Stomach smooth muscle (tissue), 2 donors: ENCODE data around the gene SYNPO.

Source experiments
- H3K27ac ChIP-seq: one replicate; pipeline ENCODE4 v1.7.0; 2013; ENCODE audit warnings: mild to moderate bottlenecking, low read length, inconsistent platforms
- H3K27me3 ChIP-seq, 2 donors: one replicate each; pipeline ENCODE4 v1.7.0; 2013; ENCODE audit warnings: low read length in 2 of 2; ENCODE audit not compliant: insufficient read depth in 2 of 2, control insufficient read depth in 1 of 2
- H3K36me3 ChIP-seq, 2 donors: one replicate each; pipeline ENCODE4 v1.7.0; 2013; ENCODE audit warnings: low read length in 2 of 2; ENCODE audit not compliant: control insufficient read depth in 2 of 2, insufficient read depth in 2 of 2
- H3K4me1 ChIP-seq: one replicate; pipeline ENCODE4 v1.7.0; 2013; ENCODE audit warnings: low read length; ENCODE audit not compliant: control insufficient read depth, insufficient read depth
- H3K4me3 ChIP-seq, 2 donors: one replicate each; pipeline ENCODE4 v1.7.0; 2013; ENCODE audit warnings: low read length in 2 of 2
- H3K9ac ChIP-seq, 2 donors: one replicate each; pipeline ENCODE4 v1.7.0; 2013; ENCODE audit warnings: low read length in 2 of 2, mild to moderate bottlenecking in 1 of 2
- H3K9me3 ChIP-seq, 2 donors: one replicate each; pipeline ENCODE4 v1.7.0; 2013; ENCODE audit warnings: low read length in 2 of 2; ENCODE audit not compliant: control insufficient read depth in 2 of 2
- donor health status: healthy.
- donor health status: Pancreatic carcinoma.

SYNPO gene

DNA sequence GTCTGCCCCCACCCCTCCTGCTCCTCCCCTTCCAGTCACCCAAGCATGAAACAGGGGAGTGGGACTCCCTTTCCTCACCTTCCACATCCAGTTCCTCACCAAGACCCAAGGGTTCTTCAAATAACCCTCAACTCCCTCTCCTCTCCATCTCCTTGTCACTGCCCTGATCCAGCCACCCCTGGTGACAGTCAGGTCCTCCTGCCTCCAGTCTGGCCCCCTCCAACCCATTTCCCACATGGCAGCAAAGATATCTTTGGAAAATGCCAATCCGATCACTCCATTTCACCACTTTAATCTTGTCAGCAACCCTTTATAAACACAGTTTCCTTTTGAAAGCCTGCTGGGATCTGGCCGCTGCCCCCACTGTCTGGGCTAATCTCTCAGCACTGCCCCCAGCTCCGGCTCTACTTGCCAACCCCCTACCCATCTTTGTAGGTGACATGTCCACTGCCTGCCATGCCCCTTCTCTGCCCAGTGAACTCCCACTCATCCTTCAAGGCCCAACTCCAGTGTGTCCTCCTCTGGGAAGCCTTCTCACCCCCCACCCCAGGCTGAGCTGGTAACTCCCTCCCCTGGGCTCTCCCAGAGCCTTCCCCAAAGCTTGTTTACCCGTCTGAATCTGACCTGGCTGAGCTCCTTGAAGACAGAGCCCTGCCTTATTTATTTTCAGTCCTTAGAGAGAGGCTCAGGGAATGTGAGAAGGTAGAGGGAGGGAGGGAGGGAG lies 19.8 kb downstream of the SYNPO start:
- no peak overlapping the region for H3K4me3 ChIP-seq
- peak overlapping the region; percentile 18 for H3K27ac ChIP-seq
- H3K9ac ChIP-seq = no peak overlapping the region
- H3K9me3 ChIP-seq = no peaks in the 10 kb centered on the region
- no peaks in the 10 kb centered on the region for H3K36me3 ChIP-seq
- no peaks in the 10 kb centered on the region for H3K27me3 ChIP-seq
- peaks cover 43% of the 10 kb centered on the region for H3K4me1 ChIP-seq

DNA sequence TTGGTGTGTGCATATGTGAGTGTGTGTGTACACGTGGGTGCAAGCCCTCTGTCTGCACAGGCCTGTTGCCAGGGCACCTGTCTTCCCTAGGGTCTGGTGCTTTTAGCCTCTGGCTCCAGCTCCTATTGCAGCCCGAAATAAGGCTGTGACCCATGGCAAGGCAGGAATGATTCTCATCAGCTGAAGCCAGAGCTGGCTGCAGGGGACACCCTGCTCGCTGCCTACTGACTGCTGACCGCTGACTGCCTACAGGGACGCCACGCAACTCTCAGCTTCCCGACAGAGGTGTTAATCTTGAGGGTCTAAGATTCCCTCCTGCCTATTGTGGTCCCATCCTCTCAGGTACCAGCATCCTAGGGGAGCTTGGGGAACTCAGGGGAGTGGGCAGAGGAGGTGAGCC lies 20.6 kb downstream of the SYNPO start, which contains the start of gene MYOZ3:
Gene MYOZ3, plus strand, starts transcription at position 166 of the 400 bp plus-strand sequence. CDS start 1,691 bp downstream, outside the sequence.
- Histone ChIP-seq H3K27ac (peak within 1 kb of the TSS; percentile 18), H3K36me3 (no peaks in the 10 kb centered on the region), H3K9ac (peak within 1 kb of the TSS in 1 of 2 donors; percentile 51)

DNA sequence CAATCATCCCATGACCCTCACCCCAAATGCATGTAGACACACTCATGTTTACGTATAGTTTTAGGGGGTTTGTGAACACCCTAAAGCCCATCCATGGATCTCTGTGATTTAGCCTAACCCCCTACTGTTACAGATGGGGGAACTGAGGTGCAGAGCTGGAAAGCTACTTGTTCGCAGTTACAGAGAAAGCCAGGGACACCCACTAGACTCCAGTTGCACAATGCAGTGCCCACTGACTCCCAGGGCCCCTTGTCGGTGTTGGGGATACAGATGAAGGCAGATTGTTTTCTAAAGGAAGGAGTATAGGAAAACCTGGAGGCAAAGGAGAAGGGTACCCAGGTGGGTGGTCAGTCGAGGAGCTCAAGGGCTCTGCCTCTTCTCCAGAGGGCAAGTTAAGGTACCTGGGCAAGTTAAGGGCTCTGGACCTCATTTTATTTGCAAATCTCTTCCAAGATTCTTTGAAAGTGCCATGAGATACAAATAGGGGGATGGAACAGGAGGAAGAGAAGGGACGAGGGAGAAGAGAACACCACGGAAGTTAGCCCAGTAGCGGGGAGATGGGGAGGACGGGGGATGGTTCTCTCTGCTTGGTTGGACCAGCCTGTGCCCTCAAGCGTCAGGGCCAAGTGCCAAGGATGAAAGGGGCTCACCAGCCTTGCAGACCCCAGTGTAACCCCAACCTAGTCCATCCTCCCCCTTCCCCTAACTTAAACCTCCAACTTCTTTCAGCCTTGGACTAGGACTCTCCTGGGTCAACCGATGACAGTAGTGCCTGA lies 21.5 kb downstream of the SYNPO start:
- no peaks in the 10 kb centered on the region for H3K27me3 ChIP-seq
- no peak overlapping the region for H3K27ac ChIP-seq
- no peaks in the 10 kb centered on the region for H3K36me3 ChIP-seq
- no peaks in the 10 kb centered on the region for H3K9me3 ChIP-seq
- no peak overlapping the region for H3K4me3 ChIP-seq
- peaks cover 34% of the 10 kb centered on the region for H3K4me1 ChIP-seq
- H3K9ac ChIP-seq = no peak overlapping the region

More for the DNA sequence above, 20.6 kb downstream of the SYNPO start, which contains the start of gene MYOZ3:
- Histone ChIP-seq H3K9me3 (no peaks in the 10 kb centered on the region), H3K27me3 (no peaks in the 10 kb centered on the region), H3K4me1 (peaks cover 40% of the 10 kb centered on the region), H3K4me3 (peak within 1 kb of the TSS in 1 of 2 donors; percentile 3)

DNA sequence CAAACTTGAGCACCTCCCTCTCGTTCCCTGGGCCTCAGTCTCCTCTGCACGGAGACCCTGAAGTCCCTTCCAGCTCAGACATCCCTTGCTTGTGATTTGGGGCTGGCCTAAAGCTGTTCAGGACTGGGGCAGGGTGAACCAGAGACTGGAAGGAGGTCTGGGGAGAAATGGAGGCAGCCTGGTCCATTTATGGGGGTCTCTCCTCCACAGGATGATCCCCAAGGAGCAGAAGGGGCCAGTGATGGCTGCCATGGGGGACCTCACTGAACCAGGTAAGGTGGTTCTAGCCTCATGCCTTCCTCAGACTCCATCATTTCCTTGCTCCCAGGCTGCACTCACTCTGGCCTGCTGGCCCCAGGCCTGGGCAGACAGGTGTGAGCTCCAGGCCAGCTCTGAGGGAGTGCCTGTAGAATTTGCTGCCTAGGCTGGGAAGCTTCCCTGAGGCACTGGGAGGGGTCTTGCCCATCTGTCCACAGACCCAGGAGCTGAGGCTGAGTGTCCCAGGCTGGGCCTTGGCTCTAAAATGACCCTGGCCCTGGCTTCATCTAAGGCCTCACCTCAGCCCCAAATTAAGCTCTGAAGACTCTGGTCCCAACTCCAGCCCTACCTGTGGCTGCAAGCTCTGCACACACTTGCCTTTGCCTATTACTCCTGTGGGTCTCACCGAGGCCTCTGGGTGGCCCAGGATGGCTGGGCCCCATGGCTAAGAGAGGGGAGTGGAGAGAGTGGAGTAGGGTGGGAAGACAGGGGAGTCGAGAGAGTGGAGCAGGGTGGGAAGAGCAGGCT lies 22.5 kb downstream of the SYNPO start:
- Histone ChIP-seq H3K36me3 (no peaks in the 10 kb centered on the region), H3K4me1 (peaks cover 25% of the 10 kb centered on the region)

DNA sequence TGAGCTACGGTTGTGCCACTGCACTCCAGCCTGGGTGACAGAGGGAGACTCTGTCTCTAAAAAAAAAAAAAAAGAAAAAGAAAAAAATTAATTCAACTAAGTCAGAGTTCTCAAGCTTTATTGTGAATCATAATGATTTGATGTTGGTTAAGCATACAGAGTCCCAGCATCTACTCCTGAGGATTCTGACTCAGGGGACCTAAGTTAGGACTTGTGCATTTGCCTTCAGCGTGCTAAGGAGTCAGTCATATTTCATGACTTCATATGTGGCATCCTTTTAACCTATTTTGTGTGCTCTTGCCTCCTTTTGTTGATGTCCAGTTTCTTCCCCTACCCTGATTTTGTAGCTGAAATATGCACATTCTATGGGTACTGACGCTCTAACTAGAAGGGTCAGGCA lies 23.5 kb downstream of the SYNPO start:
- H3K9me3 ChIP-seq = no peaks in the 10 kb centered on the region
- no peaks in the 10 kb centered on the region for H3K36me3 ChIP-seq
- no peaks in the 10 kb centered on the region for H3K27me3 ChIP-seq
- H3K9ac ChIP-seq = no peak overlapping the region
- H3K4me3 ChIP-seq = no peak overlapping the region
- no peak overlapping the region for H3K27ac ChIP-seq
- H3K4me1 ChIP-seq = peaks cover 15% of the 10 kb centered on the region

More for the DNA sequence above, 22.5 kb downstream of the SYNPO start:
- Histone ChIP-seq H3K27ac (no peak overlapping the region), H3K9me3 (no peaks in the 10 kb centered on the region), H3K4me3 (no peak overlapping the region), H3K9ac (no peak overlapping the region), H3K27me3 (no peaks in the 10 kb centered on the region)

DNA sequence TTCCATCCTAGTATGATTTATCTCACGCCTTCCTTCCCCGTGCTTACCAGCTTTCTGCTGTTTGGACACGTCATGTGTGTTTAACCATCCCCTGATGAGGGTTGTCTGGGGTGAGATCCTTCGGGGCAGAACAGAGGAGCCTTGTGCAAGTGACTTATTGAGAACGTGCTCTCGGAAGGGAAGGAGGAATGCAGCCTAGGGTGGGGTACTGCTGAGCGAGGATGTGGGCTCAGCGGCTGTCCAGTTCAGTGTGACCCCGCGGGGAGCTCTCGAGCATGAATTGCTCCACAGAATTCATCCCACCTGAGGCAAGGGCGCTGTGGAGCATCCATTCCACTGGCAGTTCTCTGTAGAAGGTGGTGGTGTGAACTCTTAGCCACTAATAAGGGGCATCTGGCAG lies 24.6 kb downstream of the SYNPO start:
- Histone ChIP-seq H3K9me3 (no peaks in the 10 kb centered on the region), H3K4me1 (peaks cover 11% of the 10 kb centered on the region), H3K27me3 (peaks cover 0 to 2% of the 10 kb centered on the region in 2 donors), H3K36me3 (no peaks in the 10 kb centered on the region), H3K27ac (no peak overlapping the region), H3K4me3 (no peak overlapping the region), H3K9ac (no peak overlapping the region)

DNA sequence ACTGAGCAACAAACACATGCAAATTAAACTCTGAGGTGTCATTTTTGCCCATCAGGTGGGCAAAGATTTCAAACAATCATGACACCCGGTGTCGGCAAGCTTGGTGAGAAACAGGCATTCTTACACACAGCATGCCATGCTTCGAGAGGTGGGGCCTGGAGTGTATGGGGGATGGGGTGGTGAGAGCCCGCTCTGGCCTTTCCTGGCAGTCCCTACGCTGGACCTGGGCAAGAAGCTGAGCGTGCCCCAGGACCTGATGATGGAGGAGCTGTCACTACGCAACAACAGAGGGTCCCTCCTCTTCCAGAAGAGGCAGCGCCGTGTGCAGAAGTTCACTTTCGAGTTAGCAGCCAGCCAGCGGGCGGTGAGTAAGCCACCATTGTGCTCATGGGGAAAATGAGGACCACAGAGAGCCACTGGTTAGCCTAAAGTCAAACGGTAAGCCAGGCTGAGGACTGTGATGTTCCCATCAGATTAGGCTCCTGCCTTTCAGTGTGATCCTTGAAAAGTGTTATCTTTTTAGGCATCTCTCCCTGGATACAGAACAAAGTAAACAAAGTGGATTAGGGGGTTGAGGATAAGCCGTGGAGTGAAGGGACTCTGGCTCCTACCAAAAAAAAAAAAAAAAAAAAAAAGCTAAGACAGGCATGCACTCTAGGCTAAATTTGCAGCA lies 30.0 kb downstream of the SYNPO start:
- peaks cover 28% of the 10 kb centered on the region for H3K4me1 ChIP-seq
- no peaks in the 10 kb centered on the region for H3K36me3 ChIP-seq
- H3K9me3 ChIP-seq = no peaks in the 10 kb centered on the region
- no peak overlapping the region for H3K9ac ChIP-seq
- peaks cover 5 to 6% of the 10 kb centered on the region in 2 donors for H3K27me3 ChIP-seq
- H3K4me3 ChIP-seq = no peak overlapping the region
- no peak overlapping the region for H3K27ac ChIP-seq

DNA sequence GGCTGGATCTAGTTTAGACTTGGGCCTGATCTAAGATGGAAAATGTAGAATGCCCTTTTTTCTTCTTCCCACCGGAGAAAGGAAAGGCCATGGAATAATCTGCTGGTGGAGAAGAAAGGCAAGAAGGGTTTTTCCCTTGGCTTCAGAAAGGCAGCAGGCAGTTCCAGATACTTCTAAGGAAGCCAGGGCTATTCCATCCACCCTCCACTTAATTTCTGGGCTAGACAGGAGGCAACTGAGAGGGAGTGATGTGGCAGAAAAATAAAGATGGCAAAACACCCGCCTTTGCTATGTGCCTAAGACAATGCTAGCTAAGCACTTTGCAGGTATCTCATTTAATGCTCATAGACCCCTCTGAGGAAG lies 30.5 kb downstream of the SYNPO start:
- peaks cover 28% of the 10 kb centered on the region for H3K4me1 ChIP-seq
- peaks cover 5 to 6% of the 10 kb centered on the region in 2 donors for H3K27me3 ChIP-seq
- peak overlapping the region in 1 of 2 donors; percentile 77 for H3K4me3 ChIP-seq
- no peak overlapping the region for H3K27ac ChIP-seq
- no peaks in the 10 kb centered on the region for H3K36me3 ChIP-seq
- H3K9me3 ChIP-seq = no peaks in the 10 kb centered on the region
- no peak overlapping the region for H3K9ac ChIP-seq

DNA sequence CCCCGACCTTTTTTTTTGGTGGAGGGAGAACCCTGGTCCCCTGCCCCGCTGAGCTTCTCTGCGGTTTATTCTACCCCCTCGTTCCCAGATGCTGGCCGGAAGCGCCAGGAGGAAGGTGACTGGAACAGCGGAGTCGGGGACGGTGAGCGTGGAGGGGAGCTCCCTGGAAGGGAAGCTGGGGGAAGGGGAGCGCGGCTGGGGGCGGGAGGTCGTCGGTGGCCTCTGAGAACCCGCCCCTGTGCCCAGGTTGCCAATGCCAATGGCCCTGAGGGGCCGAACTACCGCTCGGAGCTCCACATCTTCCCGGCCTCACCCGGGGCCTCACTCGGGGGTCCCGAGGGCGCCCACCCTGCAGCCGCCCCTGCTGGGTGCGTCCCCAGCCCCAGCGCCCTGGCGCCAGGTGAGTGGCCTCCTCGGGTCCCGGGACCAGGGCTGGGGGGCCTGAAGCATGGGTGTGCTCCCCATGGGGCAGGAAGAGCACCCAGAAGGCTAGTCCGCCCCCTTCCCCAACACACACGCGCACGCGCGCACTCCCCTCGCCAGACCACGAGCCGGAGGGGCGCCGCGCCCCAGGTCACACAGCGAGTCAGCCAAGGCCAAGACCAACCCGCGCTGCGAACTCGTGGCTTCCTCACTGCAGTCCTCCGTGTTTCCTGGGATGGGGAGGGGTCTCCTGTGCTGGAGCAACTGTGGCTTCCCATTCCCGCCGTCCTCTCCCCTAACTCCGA lies 31.2 kb downstream of the SYNPO start:
- H3K4me1 ChIP-seq = peaks cover 28% of the 10 kb centered on the region
- peaks cover 5 to 6% of the 10 kb centered on the region in 2 donors for H3K27me3 ChIP-seq
- H3K27ac ChIP-seq = no peak overlapping the region
- peak overlapping the region; percentile 77 to 87 for H3K4me3 ChIP-seq
- no peaks in the 10 kb centered on the region for H3K36me3 ChIP-seq
- H3K9ac ChIP-seq = peak overlapping the region in 1 of 2 donors; percentile 45
- no peaks in the 10 kb centered on the region for H3K9me3 ChIP-seq
